ENCODE results near the gene PEMT.
"Not testable (repeated sequence)": the region's sequence is repeated elsewhere in the genome, so short reads cannot be mapped to it uniquely, and the experiment has no call there.

DNA sequence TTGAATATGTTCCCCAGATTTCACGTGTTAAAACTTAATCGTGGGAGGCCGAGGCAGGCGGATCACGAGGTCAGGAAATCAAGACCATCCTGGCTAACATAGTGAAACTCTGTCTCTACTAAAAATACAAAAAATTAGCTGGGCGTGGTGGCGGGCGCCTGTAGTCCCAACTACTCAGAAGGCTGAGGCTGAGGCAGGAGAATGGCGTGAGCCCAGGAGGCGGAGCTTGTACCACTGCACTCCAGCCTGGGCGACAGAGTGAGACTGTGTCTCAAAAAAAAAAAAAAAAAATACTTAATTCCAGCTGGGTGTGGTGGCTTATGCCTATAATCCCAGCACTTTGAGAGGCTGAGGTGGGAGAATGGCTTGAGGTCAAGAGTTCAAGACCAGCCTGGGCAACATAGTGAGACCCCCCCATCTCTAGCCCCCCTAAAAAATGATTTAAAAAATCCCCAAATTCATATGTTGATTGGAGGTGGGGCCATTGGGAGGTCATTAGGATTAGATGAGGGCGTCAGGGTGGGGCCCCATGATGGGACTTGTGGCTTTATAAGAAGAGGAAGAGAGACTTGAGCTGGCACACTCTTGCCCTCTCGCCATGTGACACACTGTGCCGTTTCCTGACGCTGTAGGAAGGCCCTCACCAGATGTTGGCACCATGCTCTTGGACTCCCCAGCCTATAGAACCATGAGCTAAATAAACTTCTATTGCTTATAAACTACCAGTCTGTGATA, 44.2 kb upstream of the PEMT start:
- TF ChIP-seq, protein P1, sequence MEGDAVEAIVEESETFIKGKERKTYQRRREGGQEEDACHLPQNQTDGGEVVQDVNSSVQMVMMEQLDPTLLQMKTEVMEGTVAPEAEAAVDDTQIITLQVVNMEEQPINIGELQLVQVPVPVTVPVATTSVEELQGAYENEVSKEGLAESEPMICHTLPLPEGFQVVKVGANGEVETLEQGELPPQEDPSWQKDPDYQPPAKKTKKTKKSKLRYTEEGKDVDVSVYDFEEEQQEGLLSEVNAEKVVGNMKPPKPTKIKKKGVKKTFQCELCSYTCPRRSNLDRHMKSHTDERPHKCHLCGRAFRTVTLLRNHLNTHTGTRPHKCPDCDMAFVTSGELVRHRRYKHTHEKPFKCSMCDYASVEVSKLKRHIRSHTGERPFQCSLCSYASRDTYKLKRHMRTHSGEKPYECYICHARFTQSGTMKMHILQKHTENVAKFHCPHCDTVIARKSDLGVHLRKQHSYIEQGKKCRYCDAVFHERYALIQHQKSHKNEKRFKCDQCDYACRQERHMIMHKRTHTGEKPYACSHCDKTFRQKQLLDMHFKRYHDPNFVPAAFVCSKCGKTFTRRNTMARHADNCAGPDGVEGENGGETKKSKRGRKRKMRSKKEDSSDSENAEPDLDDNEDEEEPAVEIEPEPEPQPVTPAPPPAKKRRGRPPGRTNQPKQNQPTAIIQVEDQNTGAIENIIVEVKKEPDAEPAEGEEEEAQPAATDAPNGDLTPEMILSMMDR (conservative IDR thresholded peaks at IDR 0.05; ENCODE audit: low read depth, low read length), result not testable (repeated sequence)
- TF ChIP-seq EZH2 (IDR thresholded peaks at IDR 0.05; ENCODE audit: borderline replicate concordance, low read depth, low read length, poor library complexity, severe bottlenecking), result not testable (repeated sequence)

Measured in A673 (cell line).